Measurements from ENCODE around the gene PLEKHJ1. TPM values are rescaled to one million over a fixed set of nuclear protein-coding genes. Genes with fewer than 3 reads are reported as not detected.

Gene PLEKHJ1
- total RNA-seq, 1 experiment from 2014 or later: 78.6 TPM

DNA sequence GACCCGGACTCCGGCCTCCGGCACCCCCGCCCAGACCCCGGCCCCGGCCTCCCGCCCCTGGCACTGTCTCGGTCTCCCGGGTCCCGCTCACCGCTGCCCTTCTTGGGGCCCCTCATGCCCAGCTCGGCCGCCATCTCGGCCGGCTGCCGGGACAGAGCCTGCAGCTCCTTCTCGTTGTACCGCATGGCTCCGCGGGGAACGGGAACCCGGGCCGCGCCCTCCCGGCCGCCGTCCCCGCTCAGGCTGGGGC lies 140 bp downstream of the PLEKHJ1 start:
- no TSS peak for BruUV-seq (replicated peaks)
- DNase-seq (ENCODE audit: low read depth, low spot score) (no peak), ATAC-seq (no peak)
- CTCF ChIA-PET: interaction anchor here (1.4 kb wide), 1 partner anchor 80 kb away, joined by 3 read pairs; no protein-coding TSS in a partner anchor
- POLR2A ChIA-PET: interaction anchor here (0.6 kb wide), 1 partner anchor 83 kb away, joined by 16 read pairs; no protein-coding TSS in a partner anchor
- Histone ChIP-seq H3K4me1 (ENCODE audit: control insufficient read depth, insufficient read depth, low read length) (peaks cover 31% of the 10 kb centered on the region), H3K4me3 (ENCODE audit: low read depth in 2 of 2, low read length in 2 of 2) (peak overlapping the region; percentile 75 to 83), H3K27ac (ENCODE audit: low read length) (peak overlapping the region; percentile 84; the same call in 1 of the 2 replicates), H3K27me3 (ENCODE audit: control insufficient read depth, insufficient read depth, low read length) (no peaks in the 10 kb centered on the region), H3K9me3 (ENCODE audit: control insufficient read depth, insufficient read depth, low read depth, low read length) (no peaks in the 10 kb centered on the region), H3K36me3 (ENCODE audit: control insufficient read depth, insufficient read depth, low read length) (peaks cover 4% of the 10 kb centered on the region; the same call in 1 of the 2 replicates)
- TF ChIP-seq SIN3A (IDR thresholded peaks at IDR 0.05; ENCODE audit: borderline replicate concordance, insufficient read depth, low read depth, low read length) (0 out of 2 replicates have a peak, but pooled peaks have one; percentile 52), POLR2AphosphoS5 (IDR thresholded peaks at IDR 0.05; ENCODE audit: low read depth, low read length) (peak; percentile 27), TCF7L2 (IDR thresholded peaks at IDR 0.05; ENCODE audit: low read depth, low read length) (no peak)
- TF ChIP-seq, protein P1, sequence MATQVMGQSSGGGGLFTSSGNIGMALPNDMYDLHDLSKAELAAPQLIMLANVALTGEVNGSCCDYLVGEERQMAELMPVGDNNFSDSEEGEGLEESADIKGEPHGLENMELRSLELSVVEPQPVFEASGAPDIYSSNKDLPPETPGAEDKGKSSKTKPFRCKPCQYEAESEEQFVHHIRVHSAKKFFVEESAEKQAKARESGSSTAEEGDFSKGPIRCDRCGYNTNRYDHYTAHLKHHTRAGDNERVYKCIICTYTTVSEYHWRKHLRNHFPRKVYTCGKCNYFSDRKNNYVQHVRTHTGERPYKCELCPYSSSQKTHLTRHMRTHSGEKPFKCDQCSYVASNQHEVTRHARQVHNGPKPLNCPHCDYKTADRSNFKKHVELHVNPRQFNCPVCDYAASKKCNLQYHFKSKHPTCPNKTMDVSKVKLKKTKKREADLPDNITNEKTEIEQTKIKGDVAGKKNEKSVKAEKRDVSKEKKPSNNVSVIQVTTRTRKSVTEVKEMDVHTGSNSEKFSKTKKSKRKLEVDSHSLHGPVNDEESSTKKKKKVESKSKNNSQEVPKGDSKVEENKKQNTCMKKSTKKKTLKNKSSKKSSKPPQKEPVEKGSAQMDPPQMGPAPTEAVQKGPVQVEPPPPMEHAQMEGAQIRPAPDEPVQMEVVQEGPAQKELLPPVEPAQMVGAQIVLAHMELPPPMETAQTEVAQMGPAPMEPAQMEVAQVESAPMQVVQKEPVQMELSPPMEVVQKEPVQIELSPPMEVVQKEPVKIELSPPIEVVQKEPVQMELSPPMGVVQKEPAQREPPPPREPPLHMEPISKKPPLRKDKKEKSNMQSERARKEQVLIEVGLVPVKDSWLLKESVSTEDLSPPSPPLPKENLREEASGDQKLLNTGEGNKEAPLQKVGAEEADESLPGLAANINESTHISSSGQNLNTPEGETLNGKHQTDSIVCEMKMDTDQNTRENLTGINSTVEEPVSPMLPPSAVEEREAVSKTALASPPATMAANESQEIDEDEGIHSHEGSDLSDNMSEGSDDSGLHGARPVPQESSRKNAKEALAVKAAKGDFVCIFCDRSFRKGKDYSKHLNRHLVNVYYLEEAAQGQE (IDR thresholded peaks at IDR 0.05; ENCODE audit: insufficient read depth in 1 of 2, low read depth in 2 of 2, low read length in 1 of 2): no peak
- TF ChIP-seq, protein P2, sequence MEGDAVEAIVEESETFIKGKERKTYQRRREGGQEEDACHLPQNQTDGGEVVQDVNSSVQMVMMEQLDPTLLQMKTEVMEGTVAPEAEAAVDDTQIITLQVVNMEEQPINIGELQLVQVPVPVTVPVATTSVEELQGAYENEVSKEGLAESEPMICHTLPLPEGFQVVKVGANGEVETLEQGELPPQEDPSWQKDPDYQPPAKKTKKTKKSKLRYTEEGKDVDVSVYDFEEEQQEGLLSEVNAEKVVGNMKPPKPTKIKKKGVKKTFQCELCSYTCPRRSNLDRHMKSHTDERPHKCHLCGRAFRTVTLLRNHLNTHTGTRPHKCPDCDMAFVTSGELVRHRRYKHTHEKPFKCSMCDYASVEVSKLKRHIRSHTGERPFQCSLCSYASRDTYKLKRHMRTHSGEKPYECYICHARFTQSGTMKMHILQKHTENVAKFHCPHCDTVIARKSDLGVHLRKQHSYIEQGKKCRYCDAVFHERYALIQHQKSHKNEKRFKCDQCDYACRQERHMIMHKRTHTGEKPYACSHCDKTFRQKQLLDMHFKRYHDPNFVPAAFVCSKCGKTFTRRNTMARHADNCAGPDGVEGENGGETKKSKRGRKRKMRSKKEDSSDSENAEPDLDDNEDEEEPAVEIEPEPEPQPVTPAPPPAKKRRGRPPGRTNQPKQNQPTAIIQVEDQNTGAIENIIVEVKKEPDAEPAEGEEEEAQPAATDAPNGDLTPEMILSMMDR (IDR thresholded peaks at IDR 0.05): no peak
- in situ Hi-C loops (cut with HindIII; ENCODE audit: low pct_unique_long_range_greater_than_20kb, low sequenced_read_pairs) (no loop called here), intact Hi-C loops (cut with micrococcal nuclease; ENCODE audit: unreplicated experiment) (loop anchor here (2.0 to 5.0 kb wide), 2 partner anchors 37 to 81 kb away; no protein-coding TSS in a partner anchor)

DNA sequence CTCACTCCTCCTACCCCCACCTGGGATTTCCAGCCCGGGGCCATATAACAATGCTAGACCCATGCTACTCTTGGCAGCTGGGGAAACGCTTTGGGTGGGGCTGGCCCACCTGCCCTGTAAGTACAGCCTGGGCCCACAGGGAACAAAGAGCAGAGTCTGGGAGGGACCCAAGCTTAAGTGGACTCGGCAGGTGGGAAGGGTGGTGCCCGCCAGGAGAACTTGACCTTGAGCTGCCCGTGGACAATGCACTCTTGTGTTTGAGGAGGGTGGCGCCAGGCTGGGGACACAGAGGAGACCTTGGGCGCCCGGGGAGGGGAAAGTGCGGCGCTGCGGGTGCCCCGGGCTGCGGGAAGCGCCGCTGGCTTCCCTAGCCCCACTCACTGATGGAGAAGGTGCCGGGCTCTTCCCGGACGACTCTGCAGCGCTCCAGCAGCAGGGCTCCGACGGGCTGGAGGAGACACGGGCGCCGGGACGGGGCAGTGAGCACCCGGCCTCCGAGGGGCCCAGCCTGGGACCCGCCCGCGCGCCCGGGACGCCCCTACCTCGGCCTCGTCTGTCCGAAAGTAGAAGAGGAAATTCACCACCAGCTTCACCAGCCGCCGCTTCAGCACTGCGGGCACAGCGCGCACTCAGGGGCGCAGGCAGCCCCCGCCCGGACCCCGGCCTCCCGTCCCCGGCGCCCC lies 607 bp downstream of the PLEKHJ1 start:
- H3K27ac ChIP-seq (ENCODE audit: low read length): peak overlapping the region; percentile 89
- ChIA-PET POLR2A (interaction anchor here (0.6 kb wide), 2 partner anchors 47 to 83 kb away, joined by 3 to 16 read pairs; no protein-coding TSS in a partner anchor), CTCF (interaction anchor here (1.4 kb wide), 1 partner anchor 79 kb away, joined by 3 read pairs; no protein-coding TSS in a partner anchor)
- H3K4me3 ChIP-seq (ENCODE audit: low read depth in 2 of 2, low read length in 2 of 2): peak overlapping the region; percentile 75 to 83
- no TSS peak for BruUV-seq (replicated peaks)
- intact Hi-C loops (cut with micrococcal nuclease; ENCODE audit: unreplicated experiment) (loop anchor here (2.0 to 5.0 kb wide), 2 partner anchors 37 to 82 kb away; no protein-coding TSS in a partner anchor), in situ Hi-C loops (cut with HindIII; ENCODE audit: low pct_unique_long_range_greater_than_20kb, low sequenced_read_pairs) (no loop called here)
- no peaks in the 10 kb centered on the region for H3K27me3 ChIP-seq (ENCODE audit: control insufficient read depth, insufficient read depth, low read length)
- TF ChIP-seq, protein P1 (IDR thresholded peaks at IDR 0.05; ENCODE audit: insufficient read depth in 1 of 2, low read depth in 2 of 2, low read length in 1 of 2): no peak
- no peak for TF ChIP-seq TCF7L2 (IDR thresholded peaks at IDR 0.05; ENCODE audit: low read depth, low read length)
- no peak for TF ChIP-seq POLR2AphosphoS5 (IDR thresholded peaks at IDR 0.05; ENCODE audit: low read depth, low read length)
- TF ChIP-seq SIN3A (IDR thresholded peaks at IDR 0.05; ENCODE audit: borderline replicate concordance, insufficient read depth, low read depth, low read length): no peak
- TF ChIP-seq, protein P2 (IDR thresholded peaks at IDR 0.05): no peak
- H3K4me1 ChIP-seq (ENCODE audit: control insufficient read depth, insufficient read depth, low read length): peaks cover 26% of the 10 kb centered on the region
- peaks cover 4% of the 10 kb centered on the region; the same call in 1 of the 2 replicates for H3K36me3 ChIP-seq (ENCODE audit: control insufficient read depth, insufficient read depth, low read length)
- ATAC-seq (no peak), DNase-seq (ENCODE audit: low read depth, low spot score) (no peak)
- H3K9me3 ChIP-seq (ENCODE audit: control insufficient read depth, insufficient read depth, low read depth, low read length): no peaks in the 10 kb centered on the region
